Measurements from ENCODE around the gene RIPK1.
"Not testable (repeated sequence)": the region's sequence is repeated elsewhere in the genome, so short reads cannot be mapped to it uniquely, and the experiment has no call there.

Gene RIPK1

DNA sequence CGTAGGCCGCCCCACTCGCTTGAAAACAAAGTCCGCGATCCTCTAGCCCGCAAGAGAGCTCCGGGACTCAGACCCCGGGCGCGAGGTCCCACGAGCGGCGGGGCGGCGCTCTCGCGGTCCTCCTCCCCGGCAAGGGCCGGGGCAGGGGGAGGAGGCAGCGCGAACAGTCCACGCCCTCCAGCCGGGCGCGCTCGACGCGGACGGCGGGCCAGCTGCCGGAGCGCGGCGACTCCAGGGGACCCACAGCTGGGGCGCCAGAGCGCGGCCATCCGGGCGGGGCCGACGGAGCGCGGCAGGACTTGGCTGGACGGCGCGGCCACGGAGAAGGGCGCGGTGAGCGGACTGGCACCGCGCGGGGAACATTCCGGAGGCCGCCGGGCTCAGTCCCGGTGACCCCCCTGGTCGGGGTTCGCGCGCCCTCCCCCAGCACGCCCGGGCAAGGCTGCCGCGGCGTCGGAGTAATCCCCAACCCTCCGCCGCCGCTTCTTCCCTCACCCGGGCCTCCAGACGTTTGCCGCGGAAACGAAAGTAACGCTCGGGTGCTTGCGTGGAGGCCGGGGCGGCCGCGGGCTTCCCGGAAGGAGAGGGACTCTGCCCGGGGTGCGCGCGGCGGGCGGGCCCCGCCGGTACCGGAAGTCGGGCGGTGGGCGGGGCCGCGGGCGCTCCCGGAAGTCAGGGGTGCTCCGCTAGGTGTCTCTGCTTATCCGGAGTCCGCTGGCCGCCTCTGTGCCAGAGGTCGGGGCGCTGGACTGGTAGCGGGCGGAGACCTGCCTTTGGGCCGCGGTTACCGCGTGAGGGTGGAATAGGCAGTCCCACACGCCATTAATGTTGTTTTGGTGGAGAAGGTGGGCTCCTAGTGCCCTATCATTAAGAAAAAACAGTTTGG lies at the start of gene RIPK1:
Gene RIPK1, plus strand, starts transcription at position 166 of the 886 bp plus-strand sequence. CDS start 8,330 bp downstream, outside the sequence.
- peak; percentile 91 for DNase-seq (ENCODE audit: low read depth)

DNA sequence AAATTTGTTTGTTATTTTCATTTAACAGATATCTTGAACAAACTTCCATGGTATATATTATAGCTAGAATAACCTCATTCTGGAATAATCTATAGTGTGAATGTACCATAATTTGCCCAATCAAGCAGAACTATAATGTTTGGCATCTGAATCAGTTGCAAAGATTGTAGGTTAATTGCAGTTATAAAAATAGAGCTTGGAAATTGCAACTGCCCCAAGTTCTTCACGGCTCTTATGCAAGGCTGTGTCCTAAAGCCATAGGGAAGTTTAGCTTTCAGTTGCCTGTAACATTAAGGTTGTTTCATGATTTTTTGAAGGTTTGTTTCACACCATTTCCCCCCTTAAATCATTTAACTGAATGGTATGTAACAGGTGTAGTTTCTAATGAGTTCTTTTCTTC lies 49.2 kb upstream of the RIPK1 start:
- no peak for DNase-seq (ENCODE audit: low read depth)

DNA sequence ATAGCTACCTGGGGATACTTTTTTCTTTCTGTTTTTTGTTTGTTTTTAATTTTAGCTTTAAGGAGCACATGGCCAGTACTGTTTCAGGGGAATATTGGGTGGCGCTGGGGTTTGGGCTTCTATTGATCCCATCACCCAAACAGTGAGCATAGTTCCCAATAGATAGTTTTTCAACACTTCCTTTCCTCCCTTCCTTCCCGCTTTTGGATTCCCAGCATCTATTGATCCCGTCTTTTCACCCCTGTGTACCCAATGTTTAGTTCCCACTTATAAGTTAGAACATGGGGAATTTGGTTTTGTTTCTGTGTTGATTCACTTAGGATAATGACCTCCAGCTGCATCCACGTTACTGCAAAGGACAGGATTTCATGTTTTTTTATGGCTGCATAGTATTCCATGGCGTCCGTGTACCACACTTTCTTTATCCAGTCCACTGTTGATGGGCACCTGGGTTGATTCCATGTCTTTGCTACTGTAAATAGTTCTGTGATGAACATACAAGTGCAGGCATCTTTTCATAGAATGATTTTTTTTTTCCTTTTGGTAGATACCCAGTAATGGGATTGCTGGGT lies 48.5 kb upstream of the RIPK1 start:
- no peak for DNase-seq (ENCODE audit: low read depth)

DNA sequence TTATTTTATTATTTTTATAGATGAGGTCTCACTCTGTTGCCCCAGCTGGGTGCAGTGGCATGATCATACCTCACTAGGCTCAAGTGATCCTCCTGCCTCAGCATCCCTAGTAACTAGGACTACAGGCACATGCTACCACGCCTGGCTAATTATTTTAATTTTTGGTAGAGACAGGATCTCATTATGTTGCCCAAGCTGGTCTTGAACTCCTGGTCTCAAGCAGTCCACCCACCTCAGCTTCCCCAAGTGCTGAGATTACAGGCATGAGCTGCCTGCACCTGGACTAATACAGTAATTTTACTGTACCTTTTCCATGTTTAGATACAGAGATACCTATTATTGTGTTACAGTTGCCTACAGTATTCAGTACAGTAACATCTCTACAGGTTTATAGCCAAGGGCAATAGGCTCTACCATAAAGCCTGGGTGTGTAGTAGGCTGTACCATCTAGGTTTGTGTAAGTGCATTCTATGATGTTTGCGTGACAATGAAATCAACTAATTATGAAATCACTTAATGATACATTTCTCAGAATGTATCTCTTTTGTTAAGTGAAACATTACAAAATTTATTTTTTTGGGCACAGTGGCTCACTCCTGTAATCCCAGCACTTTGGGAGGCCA lies 47.2 kb upstream of the RIPK1 start:
- not testable (repeated sequence) for DNase-seq (ENCODE audit: low read depth)

DNA sequence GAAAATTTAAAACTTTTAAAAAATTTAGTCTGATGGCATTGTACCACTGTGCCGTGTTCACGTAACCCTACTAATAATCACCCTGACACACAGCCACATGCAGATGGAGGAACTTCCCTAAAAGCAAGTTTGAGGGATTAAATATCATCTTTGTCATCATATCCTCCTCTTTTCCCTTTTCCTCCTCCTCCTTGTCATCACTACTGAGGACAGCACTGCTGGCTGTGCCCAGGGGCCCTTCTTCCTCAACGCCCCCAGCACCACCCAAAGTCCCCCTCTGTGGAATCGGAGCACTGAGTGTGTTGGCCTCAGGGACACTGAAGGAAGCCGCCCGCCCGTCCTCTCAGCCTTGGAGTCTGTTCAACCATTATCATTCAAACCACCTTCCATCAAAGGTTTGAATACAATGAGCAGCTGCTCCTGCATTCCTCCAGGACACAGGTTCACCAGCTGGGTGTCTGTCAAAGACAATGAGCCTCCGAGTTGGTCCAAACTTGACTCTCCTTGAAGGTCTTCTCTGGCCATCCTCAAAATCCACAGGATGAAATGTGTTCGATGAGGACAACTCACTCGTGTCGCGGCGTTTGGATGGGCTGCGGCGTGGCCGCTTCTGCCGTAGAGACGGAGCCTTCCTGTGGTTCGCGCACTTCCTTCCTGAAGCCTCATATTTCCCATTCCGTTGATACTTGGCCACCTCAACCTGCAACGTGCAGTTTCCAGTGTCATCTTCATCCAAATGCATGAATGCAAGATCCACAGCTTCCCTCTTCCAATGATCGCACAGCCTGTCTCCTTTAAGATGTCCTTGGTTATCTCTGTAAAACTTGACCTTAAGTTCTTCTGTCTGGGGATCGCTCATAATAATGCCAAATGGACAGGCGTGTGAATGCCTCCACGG lies 45.3 kb upstream of the RIPK1 start:
- peak; percentile 33 for DNase-seq (ENCODE audit: low read depth)

GRCh38 chr6:3023663-3024483 lies 44.4 kb upstream of the RIPK1 start:
- DNase-seq (ENCODE audit: low read depth), result peak; percentile 84

DNA sequence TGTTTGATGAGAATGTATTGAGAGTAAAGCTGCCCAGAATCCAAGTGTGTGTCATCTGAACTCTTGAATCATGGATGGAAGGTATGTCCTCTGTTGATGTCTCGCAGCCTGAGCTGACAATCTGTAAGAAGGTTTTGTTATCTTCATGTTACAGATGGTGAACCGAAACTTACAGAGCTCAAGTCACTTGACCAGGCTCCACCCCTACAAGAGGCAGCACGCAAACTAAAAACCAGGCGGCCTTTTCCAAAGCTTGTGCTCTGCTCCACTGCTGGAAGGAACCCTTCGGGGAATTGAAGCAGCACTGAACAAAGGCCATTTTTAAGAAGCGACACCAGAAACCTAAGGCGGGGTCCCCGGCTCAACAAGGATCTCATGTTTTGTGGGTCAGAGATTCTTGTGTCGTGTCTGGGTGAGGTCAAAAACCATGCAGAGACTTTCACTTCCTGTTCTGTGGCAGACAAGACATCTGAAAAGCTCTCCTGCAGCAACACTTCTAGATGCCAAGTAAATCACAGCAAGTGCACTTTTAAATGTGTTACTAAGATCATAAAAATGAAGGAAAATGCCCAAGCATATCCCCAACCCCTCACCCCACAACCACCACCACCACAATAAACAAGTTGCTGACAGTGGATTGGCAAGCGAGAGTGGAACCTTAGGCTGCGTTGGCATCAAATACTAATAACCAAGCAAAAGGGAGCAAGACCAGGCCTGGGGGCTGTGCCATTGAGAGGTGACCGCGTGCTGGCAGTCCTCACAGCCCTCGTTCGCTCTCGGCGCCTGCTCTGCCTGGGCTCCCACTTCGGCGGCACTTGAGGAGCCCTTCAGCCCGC lies 41.3 kb upstream of the RIPK1 start:
- DNase-seq (ENCODE audit: low read depth), result no peak

GRCh38 chr6:3028156-3028555 lies 40.1 kb upstream of the RIPK1 start:
- DNase-seq (ENCODE audit: low read depth), result not testable (repeated sequence)

DNA sequence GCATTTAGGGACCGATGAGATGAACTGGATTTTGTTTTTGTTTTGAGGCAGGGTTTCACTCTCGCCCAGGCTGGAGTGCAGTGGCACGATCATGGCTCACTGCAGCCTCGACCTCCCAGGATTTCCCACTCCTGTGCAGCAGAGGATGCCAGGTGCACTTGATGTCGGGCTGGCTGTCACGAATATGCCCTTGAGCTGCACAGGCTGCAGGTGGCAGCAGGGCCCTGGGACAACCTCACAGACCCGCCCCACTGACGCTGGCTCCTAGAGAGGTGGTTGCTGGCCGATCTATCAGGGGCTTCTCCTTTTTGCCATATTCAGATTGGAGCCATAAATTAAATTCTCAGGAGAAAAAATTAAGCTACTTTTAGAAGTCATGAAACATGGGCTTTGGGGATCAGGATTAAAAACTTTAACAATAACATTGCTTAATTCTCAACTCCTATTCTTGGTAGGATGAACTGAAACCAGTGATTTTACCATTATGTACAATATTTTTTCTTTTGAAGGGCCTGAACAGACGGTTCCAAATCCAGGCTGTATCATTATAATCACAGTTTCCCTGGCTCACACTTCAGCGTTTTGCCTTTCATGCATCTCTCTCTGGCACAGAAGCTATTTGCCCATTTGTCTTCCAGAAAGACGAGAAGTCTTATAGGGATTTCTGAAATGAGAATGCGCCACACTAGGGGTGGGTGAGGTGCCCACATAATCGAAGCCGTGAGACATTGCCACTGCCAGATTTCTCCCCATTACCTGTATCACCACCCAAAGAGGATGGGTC lies 36.2 kb upstream of the RIPK1 start:
- DNase-seq (ENCODE audit: low read depth), result no peak

GRCh38 chr6:3032986-3033385 lies 35.3 kb upstream of the RIPK1 start:
- no peak for DNase-seq (ENCODE audit: low read depth)

DNA sequence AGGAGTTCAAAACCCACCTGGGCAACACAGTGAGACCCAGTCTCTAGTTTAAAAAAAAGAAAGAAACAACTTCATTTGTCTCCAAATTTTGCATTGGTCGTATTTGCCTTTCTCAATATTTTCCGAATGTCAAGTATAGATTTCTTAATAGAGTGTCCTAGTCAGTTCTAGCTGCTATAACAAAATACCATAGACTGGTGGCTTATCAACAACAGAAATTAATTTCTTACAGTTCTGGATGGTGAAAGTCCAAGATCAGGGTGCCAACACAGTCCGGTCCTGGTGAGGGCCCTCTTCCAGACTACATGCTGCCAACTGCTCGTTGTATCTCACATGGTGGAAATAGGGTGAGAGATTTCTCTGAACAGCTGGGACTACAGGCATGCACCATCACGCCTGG lies 34.6 kb upstream of the RIPK1 start:
- no peak for DNase-seq (ENCODE audit: low read depth)

DNA sequence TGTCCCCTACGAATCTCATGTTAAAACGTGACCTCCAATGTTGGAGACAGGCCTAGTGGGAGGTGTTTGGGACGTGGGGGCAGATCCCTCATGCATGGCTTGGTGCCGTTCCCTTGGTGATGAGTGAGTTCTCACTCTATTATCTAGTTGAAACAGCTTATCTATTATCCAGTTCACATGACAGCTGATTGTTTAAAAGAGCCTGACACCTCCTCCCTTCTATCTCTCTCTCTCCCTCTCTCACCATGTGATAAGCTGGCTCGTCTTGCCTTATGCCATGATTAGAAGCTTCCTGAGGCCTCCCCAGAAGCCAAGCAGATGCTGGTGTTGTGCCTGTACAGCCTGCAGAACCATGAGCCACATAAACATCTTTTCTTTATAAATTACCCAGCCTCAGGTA lies 32.9 kb upstream of the RIPK1 start:
- DNase-seq (ENCODE audit: low read depth), result no peak

DNA sequence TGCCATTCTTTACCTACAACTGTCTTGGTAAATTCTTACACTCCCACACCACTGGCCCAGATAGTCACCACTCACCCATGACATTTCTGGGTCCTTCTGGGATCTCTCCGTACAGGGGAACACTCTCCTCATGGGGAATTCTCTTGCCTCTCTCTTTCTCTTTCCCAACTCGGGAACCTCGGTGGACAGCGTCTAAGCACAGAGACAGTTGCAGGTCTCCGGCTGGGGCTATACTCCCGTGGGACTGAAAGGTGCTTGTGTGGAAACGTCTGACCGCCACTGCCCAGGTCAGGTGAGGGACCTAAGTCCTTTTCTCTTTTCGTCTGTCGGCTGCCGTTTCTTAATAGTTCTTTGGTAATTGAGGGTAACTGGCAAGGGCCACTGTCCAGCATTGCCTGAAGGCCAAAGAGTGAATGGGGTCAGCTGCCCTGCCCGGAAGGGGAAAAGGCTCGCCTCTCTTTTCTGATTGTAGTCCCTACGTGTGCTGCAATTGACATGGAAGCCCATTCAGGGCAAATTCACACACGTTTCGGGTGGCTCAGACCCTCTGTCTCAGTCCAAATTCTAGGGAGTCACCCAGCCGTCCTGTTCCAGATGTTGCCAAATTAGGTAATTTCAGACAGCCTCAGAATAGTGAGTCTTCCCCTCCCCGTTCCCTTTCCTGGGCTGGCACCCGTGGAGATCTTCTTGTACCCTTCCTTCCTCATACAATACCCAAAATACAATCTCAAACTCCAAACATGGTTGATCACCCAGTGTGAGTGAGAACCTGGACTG lies 31.2 kb upstream of the RIPK1 start:
- DNase-seq (ENCODE audit: low read depth), result no peak

DNA sequence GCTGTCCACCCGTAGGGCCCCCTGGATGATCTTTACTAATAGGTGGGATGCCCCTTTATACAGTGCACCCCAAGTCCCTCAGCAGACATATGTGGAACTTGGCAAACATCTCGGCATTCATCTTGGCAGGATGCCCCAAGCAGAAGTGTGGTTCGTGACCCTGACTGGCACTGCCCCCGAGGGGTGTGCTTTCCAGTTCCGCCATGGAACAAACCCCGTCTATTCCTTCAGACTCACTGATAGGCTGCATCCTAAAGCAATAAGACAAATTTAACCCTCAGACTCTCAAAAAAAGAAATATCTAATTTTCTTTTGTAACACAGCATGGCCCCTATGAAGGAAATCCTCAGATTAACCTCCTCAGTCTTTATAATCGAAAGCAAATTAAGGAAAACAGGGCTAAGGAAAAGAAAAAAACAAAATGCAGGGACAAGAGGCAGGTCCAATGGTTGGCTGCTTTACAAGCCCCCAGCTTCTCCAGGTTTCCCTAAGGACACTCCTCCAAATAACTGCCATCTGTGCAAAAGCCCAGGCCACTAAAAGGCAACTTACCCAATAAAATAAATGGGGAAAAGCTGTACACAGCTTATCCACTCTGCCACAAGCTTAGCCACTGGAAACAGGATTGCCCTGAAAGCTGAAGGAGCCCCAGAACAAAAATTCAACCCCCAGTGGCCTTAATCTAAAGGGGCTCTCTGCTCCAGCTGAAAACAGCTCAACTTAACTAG lies 30.5 kb upstream of the RIPK1 start:
- DNase-seq (ENCODE audit: low read depth), result no peak

GRCh38 chr6:3039384-3039783 lies 28.9 kb upstream of the RIPK1 start:
- no peak for DNase-seq (ENCODE audit: low read depth)

DNA sequence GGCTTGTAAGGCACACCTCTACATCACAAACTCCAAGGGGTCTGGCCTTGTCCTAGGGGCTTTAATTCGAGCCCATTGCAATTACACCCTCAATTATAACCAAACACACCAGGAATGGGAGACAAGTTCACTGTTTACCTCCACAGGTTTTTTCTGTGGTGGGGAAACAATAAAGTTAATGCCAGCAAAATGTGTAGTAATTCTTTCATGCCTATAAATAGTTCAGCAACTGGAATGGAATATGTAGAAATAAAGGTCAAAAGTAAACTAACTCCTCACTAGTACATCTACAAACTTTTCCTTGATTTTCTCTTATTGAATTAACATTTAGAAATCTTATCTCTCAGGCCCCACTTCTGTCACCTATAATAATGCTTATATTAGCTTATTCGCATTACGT lies 27.1 kb upstream of the RIPK1 start:
- no peak for DNase-seq (ENCODE audit: low read depth)

DNA sequence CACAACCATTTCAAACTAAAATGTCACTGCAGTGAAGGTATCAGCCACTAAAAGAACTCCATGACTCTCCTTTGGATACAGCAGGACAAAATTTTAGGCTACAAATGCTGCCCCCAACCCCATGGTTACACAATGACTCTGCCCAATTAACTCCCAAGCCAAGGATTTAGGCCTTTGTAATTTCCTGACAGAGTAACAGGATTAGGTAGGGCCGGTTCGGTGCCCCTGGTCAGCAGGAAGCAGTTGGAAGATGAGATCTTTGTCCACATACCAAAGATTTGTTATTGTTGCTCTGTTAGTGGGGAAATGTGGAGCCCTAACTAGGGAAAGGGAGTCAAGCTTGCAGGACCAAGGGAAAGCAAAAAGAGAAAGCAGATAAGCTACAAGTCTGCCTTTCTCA lies 26.7 kb upstream of the RIPK1 start:
- DNase-seq (ENCODE audit: low read depth), result no peak

DNA sequence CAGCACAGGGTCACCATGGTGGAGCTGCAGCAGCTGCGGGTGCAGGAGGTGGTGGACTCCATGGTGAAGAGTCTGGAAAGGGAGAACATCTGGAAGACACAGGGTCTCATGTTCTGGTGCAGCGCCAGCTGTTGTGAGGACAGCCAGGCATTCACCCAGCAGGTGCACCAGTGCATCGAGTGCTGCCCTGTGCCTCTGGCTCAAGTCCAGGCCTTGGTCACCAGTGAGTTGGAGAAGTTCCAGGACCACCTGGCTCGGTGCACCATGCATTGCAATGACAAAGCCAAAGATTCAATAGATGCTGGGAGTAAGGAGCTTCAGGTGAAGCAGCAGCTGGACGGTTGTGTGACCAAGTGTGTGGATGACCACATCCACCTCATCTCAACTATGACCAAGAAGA lies 22.9 kb upstream of the RIPK1 start:
- DNase-seq (ENCODE audit: low read depth), result no peak

Measured in stimulated activated CD8-positive, alpha-beta memory T cell treated with anti-CD3 and anti-CD28 coated beads, Interleukin-4, amount 100 ng/mL, for 24 hours (primary cell).